ENCODE data around the gene CSPG4. TPM values are rescaled to one million over a fixed set of nuclear protein-coding genes. Genes with fewer than 3 reads are reported as not detected.

CSPG4 gene
- total and polyA plus RNA-seq, 2 of the 13 experiments (the other 11 are each of a cell fraction or from before 2014, with no cell fraction given), result 0.01 to 0.04 TPM

- TF ChIP-seq PAXIP1 (CRISPR knock-in tag; conservative IDR thresholded peaks at IDR 0.05) (peak; percentile 44), CBFB (CRISPR knock-in tag; IDR thresholded peaks at IDR 0.05) (peak; percentile 66; the same call in 1 of the 2 replicates), ZBTB49 (CRISPR knock-in tag; IDR thresholded peaks at IDR 0.05; ENCODE audit: borderline replicate concordance) (no peak), ZBTB4 (CRISPR knock-in tag; IDR thresholded peaks at IDR 0.05; ENCODE audit: borderline replicate concordance) (no peak), HINFP (CRISPR knock-in tag; IDR thresholded peaks at IDR 0.05; ENCODE audit: low read depth) (peak; percentile 28), ZNF30 (CRISPR knock-in tag; IDR thresholded peaks at IDR 0.05) (no peak)
- TF ChIP-seq, protein P1, sequence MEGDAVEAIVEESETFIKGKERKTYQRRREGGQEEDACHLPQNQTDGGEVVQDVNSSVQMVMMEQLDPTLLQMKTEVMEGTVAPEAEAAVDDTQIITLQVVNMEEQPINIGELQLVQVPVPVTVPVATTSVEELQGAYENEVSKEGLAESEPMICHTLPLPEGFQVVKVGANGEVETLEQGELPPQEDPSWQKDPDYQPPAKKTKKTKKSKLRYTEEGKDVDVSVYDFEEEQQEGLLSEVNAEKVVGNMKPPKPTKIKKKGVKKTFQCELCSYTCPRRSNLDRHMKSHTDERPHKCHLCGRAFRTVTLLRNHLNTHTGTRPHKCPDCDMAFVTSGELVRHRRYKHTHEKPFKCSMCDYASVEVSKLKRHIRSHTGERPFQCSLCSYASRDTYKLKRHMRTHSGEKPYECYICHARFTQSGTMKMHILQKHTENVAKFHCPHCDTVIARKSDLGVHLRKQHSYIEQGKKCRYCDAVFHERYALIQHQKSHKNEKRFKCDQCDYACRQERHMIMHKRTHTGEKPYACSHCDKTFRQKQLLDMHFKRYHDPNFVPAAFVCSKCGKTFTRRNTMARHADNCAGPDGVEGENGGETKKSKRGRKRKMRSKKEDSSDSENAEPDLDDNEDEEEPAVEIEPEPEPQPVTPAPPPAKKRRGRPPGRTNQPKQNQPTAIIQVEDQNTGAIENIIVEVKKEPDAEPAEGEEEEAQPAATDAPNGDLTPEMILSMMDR (CRISPR knock-in tag; IDR thresholded peaks at IDR 0.05), result peak; percentile 27; the same call in 1 of the 2 replicates
Measured at GRCh38 chr15:75639709-75640482, 72.8 kb downstream of the CSPG4 start, which contains the start of gene IMP3 (continued).

All from HepG2 (cell line).